GM12873 (cell line): Measurements from ENCODE around the gene UBL4A.

Experiments
- CTCF ChIP-seq: IDR thresholded peaks from 2 replicates; pipeline ENCODE4 v1.5.1; 2012; ENCODE audit warnings: low read depth, mild to moderate bottlenecking, moderate library complexity, low read length, control low read depth; ENCODE audit not compliant: insufficient read depth; ENCODE audit errors: missing control alignments

UBL4A gene

DNA sequence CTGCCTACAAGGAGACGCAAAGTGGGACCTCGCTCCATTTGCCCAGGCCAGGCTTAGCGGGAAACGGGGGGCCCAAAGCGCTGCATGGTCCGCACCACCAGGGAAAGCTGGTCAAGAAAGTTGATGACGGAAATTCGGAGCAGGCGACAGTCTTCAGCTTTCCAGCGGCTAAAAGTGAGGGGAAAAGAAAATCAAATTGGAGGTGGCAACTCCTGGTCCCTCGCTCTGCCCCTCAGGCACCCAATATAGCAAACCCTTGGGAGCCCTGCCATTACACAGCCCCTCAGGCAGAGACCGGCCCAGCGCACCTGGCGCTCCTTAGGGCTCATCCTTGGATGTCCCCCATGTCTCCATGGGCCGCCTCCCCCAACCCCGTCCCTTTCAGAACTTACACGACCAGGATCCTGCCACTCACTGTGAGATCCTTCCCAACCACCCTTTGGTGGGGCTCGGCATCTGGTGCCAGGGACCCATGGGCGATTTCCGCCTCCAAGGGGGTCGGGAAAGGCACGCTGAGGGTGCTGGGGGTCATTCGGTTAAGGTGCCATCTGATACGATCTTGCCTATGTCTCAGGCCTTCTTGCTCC is 8.4 kb downstream of the UBL4A start:
- no peak for TF ChIP-seq CTCF

DNA sequence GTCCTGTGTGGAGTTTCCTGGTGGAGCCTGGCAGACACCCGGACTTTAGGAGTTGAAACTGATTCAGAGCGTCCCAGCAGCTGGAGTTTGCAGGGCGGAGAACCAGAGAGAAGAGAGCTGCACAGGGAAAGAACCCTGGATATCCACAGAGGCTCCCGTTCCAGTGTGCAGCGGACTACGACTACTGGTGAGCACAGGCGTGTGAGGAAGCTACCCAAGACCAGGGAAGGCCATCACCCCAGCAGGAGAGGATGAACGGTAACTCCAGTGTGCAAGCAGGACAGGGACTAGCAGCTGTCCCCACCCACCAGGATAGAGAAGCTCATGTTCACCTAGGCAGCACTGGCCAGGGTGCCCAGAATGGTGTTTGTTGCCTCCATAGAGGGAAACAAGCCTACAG is 9.6 kb downstream of the UBL4A start:
- no peak for TF ChIP-seq CTCF

DNA sequence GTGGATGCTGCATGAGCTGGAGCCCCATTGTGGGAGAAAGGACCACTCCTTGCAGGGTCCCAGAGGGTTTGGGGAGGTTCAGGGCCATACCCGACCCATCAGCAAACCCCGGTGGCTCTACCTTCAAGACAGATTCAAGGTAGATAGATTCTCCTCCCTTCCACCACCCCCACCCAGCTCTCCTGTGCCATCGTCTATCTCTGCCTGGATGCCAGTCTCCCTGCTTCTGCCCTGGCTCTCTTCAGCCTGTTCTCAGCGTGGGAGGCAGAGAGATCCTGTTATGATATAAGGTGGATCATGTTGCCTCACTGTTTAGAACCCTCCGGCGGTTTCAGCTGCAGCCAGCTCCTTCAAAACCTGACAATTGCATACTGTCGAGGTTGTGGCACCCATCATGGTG is 12.7 kb downstream of the UBL4A start:
- no peak for TF ChIP-seq CTCF

GRCh38 chrX:154472685-154473632 is 13.5 kb downstream of the UBL4A start:
- TF ChIP-seq CTCF = no peak

- TF ChIP-seq CTCF = no peak
Measured at GRCh38 chrX:154471839-154472684, 14.4 kb downstream of the UBL4A start.

DNA sequence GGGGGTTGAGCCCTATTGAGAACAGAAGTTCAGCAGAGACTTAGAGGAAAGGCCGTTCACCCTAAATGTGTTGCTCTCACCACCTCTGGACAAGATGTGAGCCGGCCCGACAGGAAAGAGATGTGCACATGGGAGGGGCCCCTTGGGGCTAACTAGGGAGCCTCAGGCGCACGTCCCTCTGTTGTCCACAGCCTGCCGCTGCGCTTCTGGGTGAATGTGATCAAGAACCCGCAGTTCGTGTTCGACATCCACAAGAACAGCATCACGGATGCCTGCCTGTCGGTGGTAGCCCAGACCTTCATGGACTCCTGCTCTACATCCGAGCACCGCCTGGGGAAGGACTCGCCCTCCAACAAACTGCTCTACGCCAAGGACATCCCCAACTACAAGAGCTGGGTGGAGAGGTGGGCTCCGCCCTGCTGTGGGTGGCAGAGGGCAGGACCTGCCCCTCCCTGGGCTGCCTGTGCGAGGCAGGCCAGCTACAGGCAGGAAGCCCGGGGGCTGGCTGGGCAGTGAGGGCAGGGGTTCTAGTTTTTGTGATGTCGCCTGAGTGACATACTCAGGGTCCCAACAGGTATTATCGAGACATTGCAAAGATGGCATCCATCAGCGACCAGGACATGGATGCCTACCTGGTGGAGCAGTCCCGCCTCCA is 15.4 kb downstream of the UBL4A start:
- no peak for TF ChIP-seq CTCF

DNA sequence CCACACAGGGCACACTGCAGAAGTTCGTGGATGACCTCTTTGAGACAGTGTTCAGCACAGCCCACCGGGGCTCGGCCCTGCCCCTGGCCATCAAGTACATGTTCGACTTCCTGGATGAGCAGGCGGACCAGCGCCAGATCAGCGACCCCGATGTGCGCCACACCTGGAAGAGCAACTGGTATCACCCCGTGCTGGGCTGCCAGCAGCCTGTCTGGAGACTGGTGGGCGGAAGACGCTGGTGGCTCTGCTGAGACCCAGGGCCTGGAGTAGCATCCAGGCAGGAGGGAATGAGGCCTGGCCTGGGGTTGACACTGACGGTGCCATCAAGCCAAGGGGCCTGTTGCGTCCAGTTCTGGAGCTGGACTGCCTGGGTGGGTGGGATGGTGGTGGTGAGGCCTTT is 16.0 kb downstream of the UBL4A start:
- no peak for TF ChIP-seq CTCF
